22Rv1 (cell line): ENCODE measurements around the gene FOXD4.
"Not testable (repeated sequence)": the region's sequence is repeated elsewhere in the genome, so short reads cannot be mapped to it uniquely, and the experiment has no call there.

Source experiments
- ZFX ChIP-seq: fragments of 450-650 bp; IDR thresholded peaks from 2 replicates; pipeline ENCODE4 v1.6.1; 2017; ENCODE audit warnings: antibody characterized with exemption, borderline replicate concordance
- TF ChIP-seq, protein P1 (sequence below): fragments of 450-650 bp; IDR thresholded peaks from 2 replicates; pipeline ENCODE4 v1.5.1; 2017; ENCODE audit warnings: mild to moderate bottlenecking

DNA sequence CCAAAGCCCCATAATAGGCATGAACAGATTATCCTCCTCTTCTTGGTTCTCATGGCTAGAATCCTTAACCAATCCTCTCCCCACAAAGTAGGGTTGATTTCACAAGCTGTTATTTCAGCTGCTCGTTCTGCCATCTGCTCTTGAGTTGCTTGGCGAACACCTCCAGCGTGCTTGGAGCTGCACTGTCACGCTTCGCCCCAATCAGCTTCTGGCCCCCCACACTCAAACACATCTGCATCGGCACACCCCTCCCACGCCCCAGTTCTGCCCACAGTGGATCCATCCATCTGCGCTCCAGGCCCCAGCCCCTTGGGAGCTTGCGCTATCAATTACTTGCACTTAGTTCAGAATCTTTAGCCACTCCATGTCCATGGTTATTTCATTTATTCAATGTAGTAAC, 17.8 kb downstream of the FOXD4 start:
- TF ChIP-seq, protein P1, sequence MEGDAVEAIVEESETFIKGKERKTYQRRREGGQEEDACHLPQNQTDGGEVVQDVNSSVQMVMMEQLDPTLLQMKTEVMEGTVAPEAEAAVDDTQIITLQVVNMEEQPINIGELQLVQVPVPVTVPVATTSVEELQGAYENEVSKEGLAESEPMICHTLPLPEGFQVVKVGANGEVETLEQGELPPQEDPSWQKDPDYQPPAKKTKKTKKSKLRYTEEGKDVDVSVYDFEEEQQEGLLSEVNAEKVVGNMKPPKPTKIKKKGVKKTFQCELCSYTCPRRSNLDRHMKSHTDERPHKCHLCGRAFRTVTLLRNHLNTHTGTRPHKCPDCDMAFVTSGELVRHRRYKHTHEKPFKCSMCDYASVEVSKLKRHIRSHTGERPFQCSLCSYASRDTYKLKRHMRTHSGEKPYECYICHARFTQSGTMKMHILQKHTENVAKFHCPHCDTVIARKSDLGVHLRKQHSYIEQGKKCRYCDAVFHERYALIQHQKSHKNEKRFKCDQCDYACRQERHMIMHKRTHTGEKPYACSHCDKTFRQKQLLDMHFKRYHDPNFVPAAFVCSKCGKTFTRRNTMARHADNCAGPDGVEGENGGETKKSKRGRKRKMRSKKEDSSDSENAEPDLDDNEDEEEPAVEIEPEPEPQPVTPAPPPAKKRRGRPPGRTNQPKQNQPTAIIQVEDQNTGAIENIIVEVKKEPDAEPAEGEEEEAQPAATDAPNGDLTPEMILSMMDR = not testable (repeated sequence)
- not testable (repeated sequence) for TF ChIP-seq ZFX
